A549 (cell line): ENCODE data around the gene AKIP1. TPM values are rescaled to one million over a fixed set of nuclear protein-coding genes. Genes with fewer than 3 reads are reported as not detected.

Source experiments
- ATAC-seq, 2 experiments: fragments of 200-7000 bp in 1 of 2; fragments of >200 bp in 1 of 2; cut with Nextera tagmentation in 1 of 2; cut with Tn5 transposase in 1 of 2; 3 replicates each; pipeline versions ENCODE4 v1.8.0 to v1.9.1; 2018 to 2020; ENCODE audit warnings: mild to moderate bottlenecking in 1 of 2, moderate library complexity in 1 of 2
- CTCF ChIA-PET: fragments of 300-600 bp; sonication (Branson Sonifier 250); formaldehyde crosslinking; extraction: SDS; loops from one replicate; lab custom pipeline; 2021; ENCODE audit warnings: antibody characterized with exemption, inconsistent platforms; lab: Yijun Ruan, JAX
- POLR2A ChIA-PET: fragments of 350-600 bp; formaldehyde crosslinking; extraction: SDS; loops from one replicate; lab custom pipeline; 2021; ENCODE audit warnings: antibody characterized with exemption, inconsistent platforms; lab: Yijun Ruan, JAX
- DNase-seq, 2 experiments: peaks; one replicate each; pipeline versions ENCODE4 v3.0.0 to v3.0.0-alpha.2; 2011 to 2016; ENCODE audit warnings: low read depth in 1 of 2, low spot score in 1 of 2
- FAIRE-seq: peaks from 2 replicates; lab custom pipeline; 2011; peaks lifted over from hg19 to GRCh38; lab: Jason Lieb, UNC
- H3K27ac ChIP-seq, 2 experiments: fragments of >200 bp; sonication (Bioruptor Twin); formaldehyde crosslinking; 3 replicates each; pipeline ENCODE4 v1.5.1; 2016 to 2017
- H3K4me1 ChIP-seq: fragments of >200 bp; sonication (Bioruptor Twin); formaldehyde crosslinking; 3 replicates; pipeline ENCODE4 v1.6.1; 2016
- H3K4me2 ChIP-seq: fragments of >200 bp; sonication (Bioruptor Twin); formaldehyde crosslinking; 3 replicates; pipeline ENCODE4 v1.6.1; 2016
- H3K4me3 ChIP-seq: fragments of >200 bp; sonication (Bioruptor Twin); formaldehyde crosslinking; 3 replicates; pipeline ENCODE4 v1.5.1; 2016
- H3K9me3 ChIP-seq: fragments of >200 bp; sonication (Bioruptor Twin); formaldehyde crosslinking; 3 replicates; pipeline ENCODE4 v1.6.1; 2016
- CEBPB ChIP-seq, 2 experiments: fragments of >200 bp in 1 of 2; sonication (Bioruptor Twin) in 1 of 2; formaldehyde crosslinking in 1 of 2; IDR thresholded peaks; 2 replicates each; pipeline ENCODE4 v1.6.1; 2012 to 2016
- CHD2 ChIP-seq: fragments of 150-350 bp; IDR thresholded peaks from 2 replicates; pipeline ENCODE4 v1.6.1; 2014; ENCODE audit warnings: low read length; ENCODE audit not compliant: partially characterized antibody
- CTCF ChIP-seq: fragments of >200 bp; sonication (Bioruptor Twin); formaldehyde crosslinking; IDR thresholded peaks from 3 replicates; pipeline ENCODE4 v1.5.1; 2016
- EHMT2 ChIP-seq: fragments of 200-600 bp; sonication (generic); IDR thresholded peaks from 2 replicates; pipeline ENCODE4 v1.6.1; 2016; ENCODE audit warnings: antibody characterized with exemption, low read depth, mild to moderate bottlenecking, moderate library complexity
- HDAC2 ChIP-seq: fragments of 200-600 bp; sonication (generic); IDR thresholded peaks from 2 replicates; pipeline ENCODE4 v1.6.1; 2016
- HES2 ChIP-seq: fragments of >200 bp; sonication (Bioruptor Twin); formaldehyde crosslinking; IDR thresholded peaks from 2 replicates; pipeline ENCODE4 v1.6.1; 2016
- HEYL ChIP-seq: fragments of 250-450 bp; sonication (Bioruptor Pico); IDR thresholded peaks from 2 replicates; pipeline ENCODE4 v1.8.0; 2021; ENCODE audit warnings: mild to moderate bottlenecking, moderate library complexity
- HOXA7 ChIP-seq: fragments of 250-450 bp; sonication (Bioruptor Pico); IDR thresholded peaks from 2 replicates; pipeline ENCODE4 v1.5.0; 2020; ENCODE audit warnings: mild to moderate bottlenecking, moderate library complexity
- JUN ChIP-seq, 2 experiments: fragments of >200 bp; sonication (Bioruptor Twin); formaldehyde crosslinking; IDR thresholded peaks; 2 replicates in 1 of 2; 3 replicates in 1 of 2; pipeline ENCODE4 v1.6.1; 2016 to 2017
- KDM1A ChIP-seq: fragments of 200-600 bp; sonication (generic); IDR thresholded peaks from 2 replicates; pipeline ENCODE4 v1.6.1; 2016; ENCODE audit warnings: low read depth, mild to moderate bottlenecking
- MAFK ChIP-seq: fragments of 450-650 bp; IDR thresholded peaks from 2 replicates; pipeline ENCODE4 v1.6.1; 2014; ENCODE audit not compliant: partially characterized antibody
- MAX ChIP-seq: IDR thresholded peaks from 2 replicates; pipeline ENCODE4 v1.6.1; 2012
- MYC ChIP-seq: IDR thresholded peaks from 2 replicates; pipeline ENCODE4 v1.6.1; 2012; ENCODE audit warnings: mild to moderate bottlenecking, inconsistent platforms, low read length, improper control_type of control experiment, borderline replicate concordance
- NFE2L2 ChIP-seq: fragments of 150-350 bp; conservative IDR thresholded peaks from 2 replicates; pipeline ENCODE4 v1.6.1; 2014; ENCODE audit warnings: low read length
- NPAS2 ChIP-seq: fragments of 250-450 bp; sonication (Bioruptor Pico); IDR thresholded peaks from 2 replicates; pipeline ENCODE4 v1.8.0; 2022; ENCODE audit warnings: mild to moderate bottlenecking, moderate library complexity, borderline replicate concordance
- NR3C1 ChIP-seq: fragments of >200 bp; sonication (Bioruptor Twin); formaldehyde crosslinking; IDR thresholded peaks from 3 replicates; pipeline ENCODE4 v1.6.1; 2017
- RARB ChIP-seq: fragments of 250-450 bp; sonication (Bioruptor Pico); IDR thresholded peaks from 2 replicates; pipeline ENCODE4 v1.8.0; 2021; ENCODE audit warnings: mild to moderate bottlenecking, moderate library complexity
- REST ChIP-seq: fragments of 200-600 bp; sonication (generic); IDR thresholded peaks from 2 replicates; pipeline ENCODE4 v1.6.1; 2016; ENCODE audit warnings: antibody characterized with exemption, mild to moderate bottlenecking, moderate library complexity
- RNF2 ChIP-seq: fragments of 200-600 bp; sonication (generic); IDR thresholded peaks from 2 replicates; pipeline ENCODE4 v1.6.1; 2016; ENCODE audit warnings: low read depth, mild to moderate bottlenecking, antibody characterized with exemption, moderate library complexity, borderline replicate concordance
- TFCP2L1 ChIP-seq: fragments of 250-450 bp; sonication (Bioruptor Pico); IDR thresholded peaks from 2 replicates; pipeline ENCODE4 v1.5.0; 2021; ENCODE audit warnings: mild to moderate bottlenecking
- WGBS: methylation state at CpG from one replicate; pipeline ENCODE4 v1.1.6; 2017; ENCODE audit errors: missing lambda C conversion rate; 5-methylcytosine and 5-hydroxymethylcytosine counted together
- polyA plus RNA-seq, 4 experiments: library from polyadenylated mRNA; depleted of rRNA in 3 of 4; stranded (reverse); fragments of >200 nt; fragmentation: RNase III in 1 of 4; extraction: RNeasy Plus Mini Kit Qiagen cat#74134 plus additional on column Dnase treatment in 1 of 4; gene quantifications; 2 replicates in 3 of 4; 3 replicates in 1 of 4; pipeline ENCODE4 v1.2.3, GENCODE V29; 2011 to 2017

AKIP1 gene
- polyA plus RNA-seq, 2 of the 4 experiments (the other 2 are of a cell fraction) = 57.7 to 66.7 TPM

GRCh38 chr11:8948886-8949285 lies 37.9 kb downstream of the AKIP1 start:
- Histone ChIP-seq H3K4me2 (no peak overlapping the region), H3K9me3 (no peaks in the 10 kb centered on the region), H3K27ac (no peak overlapping the region), H3K4me3 (no peak overlapping the region), H3K4me1 (no peaks in the 10 kb centered on the region)
- FAIRE-seq = no peak
- WGBS = 94% methylated on average over 3 of the region's 3 CpGs
- DNase-seq = no peak
- no peak for ATAC-seq
- TF ChIP-seq MAFK (no peak), TFCP2L1 (no peak), REST (no peak), CTCF (no peak), HES2 (no peak), CEBPB (IDR thresholded peaks at IDR 0.05) (no peak), KDM1A (no peak), RNF2 (no peak), EHMT2 (no peak), HDAC2 (no peak), MYC (no peak), NR3C1 (no peak)
- POLR2A ChIA-PET = interaction anchor here (0.6 kb wide), 1 partner anchor 1356 kb away, joined by 4 read pairs; the partner anchor contains the start of gene ADM
- CTCF ChIA-PET = interaction anchor here (0.9 to 5.2 kb wide), 4 partner anchors 11 to 34 kb away, joined by 4 to 28 read pairs (median 12); no protein-coding TSS in a partner anchor

GRCh38 chr11:8956860-8957259 lies 45.9 kb downstream of the AKIP1 start:
- no peak for FAIRE-seq
- H3K27ac ChIP-seq = no peak overlapping the region
- no peak for TF ChIP-seq CHD2
- TF ChIP-seq NPAS2 (CRISPR knock-in tag) = no peak
- no peak for TF ChIP-seq HEYL (CRISPR knock-in tag)
- TF ChIP-seq REST = no peak
- no peak for TF ChIP-seq HOXA7
- TF ChIP-seq MAFK = no peak
- no peak for TF ChIP-seq RARB (CRISPR knock-in tag)
- no peak for TF ChIP-seq EHMT2
- TF ChIP-seq NFE2L2 = no peak
- no peak for TF ChIP-seq MYC
- TF ChIP-seq JUN (IDR thresholded peaks at IDR 0.05) = no peak
- no peak for TF ChIP-seq MAX
- TF ChIP-seq KDM1A = no peak
- H3K9me3 ChIP-seq = no peaks in the 10 kb centered on the region
- no peak overlapping the region for H3K4me3 ChIP-seq
- ATAC-seq = no peak
- no peak overlapping the region for H3K4me2 ChIP-seq
- ChIA-PET POLR2A (no interaction called here), CTCF (interaction anchor here (0.8 to 1.5 kb wide), 3 partner anchors 42 to 181 kb away, joined by 3 read pairs; a partner anchor contains a TSS)
- WGBS = 92% methylated on average over 4 of the region's 4 CpGs
- no peak for DNase-seq
- H3K4me1 ChIP-seq = peaks cover 8% of the 10 kb centered on the region; the same call in 2 of the 3 replicates
